Activated CD8-positive, alpha-beta T cell treated with anti-CD3 and anti-CD28 coated beads, Interleukin-2, amount 10 ng/mL, durations not matched to agents 7 days and 5 days (primary cell): ENCODE measurements around the gene C3orf52. TPM values are rescaled to one million over a fixed set of nuclear protein-coding genes. Genes with fewer than 3 reads are reported as not detected.
"Not testable (repeated sequence)": the region's sequence is repeated elsewhere in the genome, so short reads cannot be mapped to it uniquely, and the experiment has no call there.

ENCODE experiments used
- ATAC-seq: fragments of 150-1000 bp; cut with Tn5 transposase; one replicate; pipeline ENCODE4 v1.10.0; 2021; ENCODE audit warnings: moderate library complexity
- CTCF ChIA-PET: fragments of 350-600 bp; sonication (Branson Sonifier 250); formaldehyde crosslinking; loops from one replicate; lab custom pipeline; 2021; ENCODE audit warnings: antibody characterized with exemption; lab: Charles Lee
- POLR2A ChIA-PET: fragments of 350-600 bp; sonication (Branson Sonifier 250); formaldehyde crosslinking; loops from one replicate; lab custom pipeline; 2021; ENCODE audit warnings: antibody characterized with exemption; lab: Charles Lee
- DNase-seq: peaks from one replicate; pipeline ENCODE4 v3.0.0-alpha.2; 2020
- H3K27ac Mint-ChIP-seq: one replicate; pipeline ENCODE4 v1.8.0; 2021; ENCODE audit warnings: mild to moderate bottlenecking, mixed read lengths
- H3K27me3 Mint-ChIP-seq: one replicate; pipeline ENCODE4 v1.8.0; 2021; ENCODE audit warnings: low read depth, mixed read lengths
- H3K36me3 Mint-ChIP-seq: one replicate; pipeline ENCODE4 v1.8.0; 2021; ENCODE audit warnings: low read depth, mixed read lengths
- H3K4me1 Mint-ChIP-seq: one replicate; pipeline ENCODE4 v1.8.0; 2021; ENCODE audit warnings: low read depth, mixed read lengths
- H3K4me3 Mint-ChIP-seq: one replicate; pipeline ENCODE4 v1.8.0; 2021; ENCODE audit warnings: mild to moderate bottlenecking, mixed read lengths
- H3K9me3 Mint-ChIP-seq: one replicate; pipeline ENCODE4 v1.8.0; 2022; ENCODE audit warnings: mixed read lengths; ENCODE audit not compliant: insufficient read depth
- total RNA-seq, 2 experiments: library from RNA; stranded (reverse); gene quantifications; one replicate each; pipeline ENCODE4 v1.2.3, GENCODE V29; 2021

The C3orf52 gene
- total RNA-seq, result 1 to 10 TPM; 2.3 to 2.5 TPM

DNA sequence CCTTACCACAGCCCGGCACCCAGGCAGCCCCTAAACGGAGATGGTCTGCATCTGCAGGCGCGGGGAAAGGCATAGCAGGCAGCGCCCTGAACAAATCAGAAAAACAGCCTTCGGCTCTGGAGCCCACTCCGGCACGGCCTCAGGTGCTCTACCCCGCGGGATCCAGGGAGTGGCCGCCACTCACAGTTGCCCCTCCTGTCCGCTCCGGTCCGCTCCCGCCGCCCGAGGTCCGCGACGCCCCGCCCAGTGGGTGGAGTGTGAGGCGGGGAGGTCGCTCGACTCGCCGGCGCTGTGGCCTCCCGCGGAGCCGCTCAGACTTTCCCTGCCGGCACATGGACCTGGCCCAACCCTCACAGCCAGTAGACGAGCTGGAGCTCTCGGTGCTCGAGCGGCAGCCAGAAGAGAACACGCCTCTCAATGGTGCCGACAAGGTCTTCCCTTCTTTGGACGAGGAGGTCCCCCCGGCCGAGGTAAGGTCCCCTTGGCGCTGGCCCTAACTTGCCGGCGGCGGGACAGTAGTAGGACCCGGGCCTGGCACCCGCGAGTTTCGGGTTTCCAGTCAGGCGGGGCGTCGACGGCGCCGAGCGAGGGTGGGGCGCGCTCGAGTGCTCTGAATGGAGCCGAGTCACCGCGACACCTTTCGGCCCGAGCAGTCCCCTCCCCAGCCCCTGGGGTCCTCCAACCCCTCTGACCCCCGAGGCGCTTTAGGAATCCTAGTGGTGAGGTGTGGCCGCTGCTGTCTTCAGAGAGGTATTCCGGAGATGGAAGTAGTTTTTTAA is at the start of gene C3orf52:
Gene C3orf52 (plus strand): TSS at position 314 of the 779 bp plus-strand sequence. CDS start 19 bp downstream, at position 333.
- Mint-ChIP-seq H3K4me1 (peaks cover 36% of the 10 kb centered on the region), H3K27ac (peak within 1 kb of the TSS; percentile 66), H3K4me3 (peak within 1 kb of the TSS; percentile 76), H3K36me3 (no peaks in the 10 kb centered on the region), H3K27me3 (peaks cover 8% of the 10 kb centered on the region), H3K9me3 (no peaks in the 10 kb centered on the region)
- POLR2A ChIA-PET, result interaction anchor here (0.7 kb wide), 1 partner anchor 13 kb away, joined by 3 read pairs; no protein-coding TSS in a partner anchor
- CTCF ChIA-PET, result interaction anchor here (1.0 kb wide), 1 partner anchor 9 kb away, joined by 3 read pairs; no protein-coding TSS in a partner anchor
- peak; percentile 66 for DNase-seq
- ATAC-seq, result peak; percentile 96

DNA sequence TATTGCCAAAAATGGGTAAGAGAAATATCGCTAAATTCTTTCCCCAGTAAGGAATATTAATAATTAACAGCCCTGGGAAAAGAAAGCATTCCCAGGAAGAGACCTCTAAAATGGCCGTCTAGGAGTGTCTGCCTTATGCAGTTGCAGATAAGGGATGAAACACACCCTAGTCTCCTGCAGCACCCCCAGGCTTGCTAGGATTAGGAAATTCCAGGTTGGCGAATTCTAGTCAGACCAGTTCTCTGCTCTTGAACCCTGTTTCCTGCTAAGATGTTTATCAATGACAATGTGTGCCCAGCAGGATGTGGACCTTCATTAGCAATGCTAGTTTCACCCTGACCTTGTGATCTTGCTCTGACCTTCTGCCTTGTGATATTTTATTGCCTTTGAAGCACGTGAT is 49.0 kb upstream of the C3orf52 start:
- CTCF ChIA-PET, H3K9me3 Mint-ChIP-seq, H3K27me3 Mint-ChIP-seq, ATAC-seq, H3K36me3 Mint-ChIP-seq, DNase-seq, H3K27ac Mint-ChIP-seq, H3K4me3 Mint-ChIP-seq, H3K4me1 Mint-ChIP-seq, POLR2A ChIA-PET: not testable (repeated sequence)

DNA sequence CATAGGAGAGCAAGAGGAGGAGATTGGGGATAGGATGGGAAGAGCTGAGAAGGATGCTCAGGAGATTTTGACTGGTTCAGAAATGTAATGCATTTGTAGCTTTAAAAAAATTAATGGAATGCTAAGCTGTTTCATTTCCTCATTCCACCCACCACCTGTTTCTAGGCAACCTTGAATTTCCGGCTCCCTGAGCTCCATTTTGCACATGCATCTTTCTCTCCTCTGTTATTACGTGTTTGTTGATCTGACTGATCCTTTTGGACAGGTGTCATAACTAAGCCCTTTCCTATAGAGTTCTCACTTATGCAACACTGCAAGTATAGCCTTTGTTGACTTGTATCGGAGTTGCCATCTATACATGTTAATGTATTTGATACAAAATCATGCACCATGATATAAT is 47.3 kb upstream of the C3orf52 start:
- Mint-ChIP-seq H3K36me3 (no peaks in the 10 kb centered on the region), H3K4me1 (no peaks in the 10 kb centered on the region), H3K9me3 (no peaks in the 10 kb centered on the region), H3K27me3 (peaks cover 1% of the 10 kb centered on the region), H3K4me3 (no peak overlapping the region), H3K27ac (no peak overlapping the region)
- CTCF ChIA-PET, result interaction anchor here (1.1 to 2.7 kb wide), 4 partner anchors 18 to 71 kb away, joined by 3 to 14 read pairs (median 4); no protein-coding TSS in a partner anchor
- ATAC-seq (no peak), DNase-seq (no peak)
- POLR2A ChIA-PET, result no interaction called here

GRCh38 chr3:112041321-112041720 is 44.9 kb upstream of the C3orf52 start:
- Mint-ChIP-seq H3K9me3 (no peaks in the 10 kb centered on the region), H3K27me3 (peaks cover 1% of the 10 kb centered on the region), H3K4me1 (no peaks in the 10 kb centered on the region), H3K4me3 (no peak overlapping the region), H3K36me3 (no peaks in the 10 kb centered on the region), H3K27ac (no peak overlapping the region)
- ATAC-seq (no peak), DNase-seq (no peak)
- ChIA-PET POLR2A (no interaction called here), CTCF (interaction anchor here (0.7 to 2.7 kb wide), 5 partner anchors 16 to 74 kb away, joined by 3 to 14 read pairs (median 3); no protein-coding TSS in a partner anchor)

GRCh38 chr3:112042842-112043280 is 43.3 kb upstream of the C3orf52 start:
- H3K4me3 Mint-ChIP-seq, result no peak overlapping the region
- no peaks in the 10 kb centered on the region for H3K9me3 Mint-ChIP-seq
- POLR2A ChIA-PET, result no interaction called here
- DNase-seq, result no peak
- H3K4me1 Mint-ChIP-seq, result peaks cover 3% of the 10 kb centered on the region
- no peak overlapping the region for H3K27ac Mint-ChIP-seq
- CTCF ChIA-PET, result interaction anchor here (0.6 to 3.4 kb wide), 47 partner anchors 9 to 374 kb away, joined by 3 to 52 read pairs (median 4); partner anchors contain the start of genes ABHD10, TAGLN3 and TMPRSS7
- H3K27me3 Mint-ChIP-seq, result peaks cover 1% of the 10 kb centered on the region
- no peak for ATAC-seq
- H3K36me3 Mint-ChIP-seq, result no peaks in the 10 kb centered on the region

- ATAC-seq, result peak; percentile 93
- no peaks in the 10 kb centered on the region for H3K9me3 Mint-ChIP-seq
- no peak overlapping the region for H3K4me3 Mint-ChIP-seq
- CTCF ChIA-PET, result interaction anchor here (0.6 to 3.4 kb wide), 55 partner anchors 9 to 476 kb away, joined by 3 to 52 read pairs (median 4); partner anchors contain the start of genes ABHD10, TAGLN3 and TMPRSS7
- no peaks in the 10 kb centered on the region for H3K36me3 Mint-ChIP-seq
- H3K27ac Mint-ChIP-seq, result no peak overlapping the region
- peaks cover 3% of the 10 kb centered on the region for H3K4me1 Mint-ChIP-seq
- H3K27me3 Mint-ChIP-seq, result peaks cover 1% of the 10 kb centered on the region
- peak; percentile 70 for DNase-seq
- POLR2A ChIA-PET, result interaction anchor here (0.6 to 0.9 kb wide), 2 partner anchors 10 to 492 kb away, joined by 3 read pairs; no protein-coding TSS in a partner anchor
Measured at GRCh38 chr3:112043621-112044201, 42.5 kb upstream of the C3orf52 start.

GRCh38 chr3:112046599-112046998 is 39.6 kb upstream of the C3orf52 start:
- Mint-ChIP-seq H3K4me1 (peaks cover 3% of the 10 kb centered on the region), H3K27ac (no peak overlapping the region), H3K9me3 (no peaks in the 10 kb centered on the region), H3K4me3 (no peak overlapping the region), H3K27me3 (no peaks in the 10 kb centered on the region), H3K36me3 (no peaks in the 10 kb centered on the region)
- DNase-seq, result no peak
- ChIA-PET POLR2A (no interaction called here), CTCF (interaction anchor here (1.0 to 1.3 kb wide), 2 partner anchors 65 to 332 kb away, joined by 3 read pairs; no protein-coding TSS in a partner anchor)
- ATAC-seq, result no peak

DNA sequence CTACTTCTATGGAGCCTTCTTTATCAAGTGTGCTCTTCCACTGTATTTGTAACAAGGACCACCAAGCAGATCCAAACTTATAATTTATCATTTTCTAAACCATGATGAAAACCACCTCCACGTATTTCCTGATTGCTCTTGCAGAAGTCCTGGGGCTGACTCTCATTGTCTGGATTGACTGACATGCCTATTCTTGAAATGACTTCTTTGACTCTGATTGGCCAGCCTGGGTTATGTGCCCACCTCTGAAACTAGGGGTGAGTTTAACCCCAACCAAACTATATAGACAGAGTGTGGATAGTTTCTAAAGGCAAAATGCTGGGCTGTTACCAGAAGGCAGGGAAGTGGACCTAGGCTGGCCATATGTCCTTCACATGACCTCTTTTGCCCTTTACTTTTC is 38.9 kb upstream of the C3orf52 start:
- POLR2A ChIA-PET, result no interaction called here
- CTCF ChIA-PET, result no interaction called here
- no peak for DNase-seq
- no peaks in the 10 kb centered on the region for H3K9me3 Mint-ChIP-seq
- no peak overlapping the region for H3K27ac Mint-ChIP-seq
- no peaks in the 10 kb centered on the region for H3K36me3 Mint-ChIP-seq
- H3K27me3 Mint-ChIP-seq, result peaks cover 5% of the 10 kb centered on the region
- H3K4me1 Mint-ChIP-seq, result peaks cover 3% of the 10 kb centered on the region
- no peak for ATAC-seq
- no peak overlapping the region for H3K4me3 Mint-ChIP-seq

DNA sequence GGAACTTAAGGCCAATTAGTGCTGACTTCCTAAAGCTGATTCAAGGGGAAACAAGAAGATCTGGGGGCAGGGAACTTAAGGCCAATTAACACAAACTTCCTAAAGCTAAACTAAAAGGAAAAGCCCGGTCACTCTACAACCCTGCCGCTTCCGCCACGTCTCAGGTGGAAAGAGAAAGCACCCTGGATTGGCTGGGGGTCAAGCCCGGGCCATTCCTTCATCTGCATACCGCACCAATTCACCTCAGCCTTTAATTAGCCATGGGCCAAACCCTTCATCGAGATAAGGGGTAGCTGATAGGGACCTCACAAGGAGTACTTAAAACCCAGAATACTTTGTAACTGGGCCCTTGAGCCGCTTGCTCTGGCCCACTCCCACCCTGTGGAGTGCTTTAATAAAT is 37.3 kb upstream of the C3orf52 start:
- Mint-ChIP-seq H3K36me3 (no peaks in the 10 kb centered on the region), H3K9me3 (no peaks in the 10 kb centered on the region), H3K27ac (no peak overlapping the region), H3K4me3 (no peak overlapping the region), H3K4me1 (peaks cover 3% of the 10 kb centered on the region), H3K27me3 (peaks cover 5% of the 10 kb centered on the region)
- DNase-seq (no peak), ATAC-seq (no peak)
- ChIA-PET CTCF (no interaction called here), POLR2A (no interaction called here)

- H3K4me3 Mint-ChIP-seq, result no peak overlapping the region
- ChIA-PET CTCF (interaction anchor here (1.1 to 2.2 kb wide), 3 partner anchors 9 to 58 kb away, joined by 3 to 23 read pairs (median 7); no protein-coding TSS in a partner anchor), POLR2A (no interaction called here)
- H3K27me3 Mint-ChIP-seq, result peaks cover 7% of the 10 kb centered on the region
- no peak overlapping the region for H3K27ac Mint-ChIP-seq
- ATAC-seq (no peak), DNase-seq (no peak)
- H3K36me3 Mint-ChIP-seq, result no peaks in the 10 kb centered on the region
- no peaks in the 10 kb centered on the region for H3K9me3 Mint-ChIP-seq
- H3K4me1 Mint-ChIP-seq, result peaks cover 5% of the 10 kb centered on the region
Measured at GRCh38 chr3:112053229-112053628, 33.0 kb upstream of the C3orf52 start.

DNA sequence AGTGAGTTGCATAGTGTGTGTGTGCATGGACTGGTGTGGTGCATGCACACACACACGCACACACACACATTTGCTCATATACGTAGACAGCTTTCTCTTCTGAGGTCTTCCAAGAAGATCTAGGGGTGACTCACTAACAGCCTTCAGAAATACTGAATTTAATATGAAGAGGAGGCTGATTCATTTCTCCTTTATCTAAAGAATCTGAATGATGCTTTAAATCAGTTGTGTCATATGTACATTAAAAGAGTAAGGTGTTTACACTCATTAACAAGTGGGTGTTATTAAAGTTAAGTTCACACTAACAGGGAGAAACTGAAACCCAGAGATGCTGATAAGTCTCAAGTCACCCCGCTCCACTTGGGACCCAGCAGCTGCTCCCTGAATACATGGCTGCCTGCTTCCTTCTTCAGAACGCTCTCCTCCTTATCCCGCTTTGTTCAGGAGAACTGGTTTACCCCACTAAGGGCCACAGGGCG is 29.7 kb upstream of the C3orf52 start:
- Mint-ChIP-seq H3K27me3 (peaks cover 7% of the 10 kb centered on the region), H3K36me3 (no peaks in the 10 kb centered on the region), H3K27ac (no peak overlapping the region), H3K4me1 (peaks cover 5% of the 10 kb centered on the region), H3K9me3 (no peaks in the 10 kb centered on the region), H3K4me3 (no peak overlapping the region)
- DNase-seq, result no peak
- CTCF ChIA-PET, result interaction anchor here (0.7 to 1.3 kb wide), 4 partner anchors 13 to 17 kb away, joined by 3 to 5 read pairs (median 3); no protein-coding TSS in a partner anchor
- POLR2A ChIA-PET, result no interaction called here
- ATAC-seq, result no peak
